Neural cell (in vitro differentiated cells): ENCODE results near the gene TCOF1. TPM values are rescaled to one million over a fixed set of nuclear protein-coding genes. Genes with fewer than 3 reads are reported as not detected.

Experiments
- H2AFZ ChIP-seq: fragments of 200-600, 300-800 bp; sonication (generic), shearing (Covaris generic); 2 replicates; pipeline ENCODE4 v1.6.0; 2014; ENCODE audit warnings: low read depth, mild to moderate bottlenecking, antibody characterized with exemption, low read length, moderate library complexity
- H3F3A ChIP-seq: fragments of 200-600 bp; shearing (Covaris generic); 2 replicates; pipeline ENCODE4 v1.6.1; 2016; ENCODE audit warnings: mild to moderate bottlenecking, moderate library complexity, mixed read lengths, antibody characterized with exemption, low read length; ENCODE audit not compliant: insufficient read depth, poor library complexity, severe bottlenecking
- H3K27ac ChIP-seq: fragments of 200-600, 300-800 bp; sonication (generic), shearing (Covaris generic); 2 replicates; pipeline ENCODE4 v1.5.1; 2014; ENCODE audit warnings: mild to moderate bottlenecking, low read length, moderate library complexity
- H3K27me3 ChIP-seq: fragments of 300-800, 200-600 bp; sonication (generic), shearing (Covaris generic); 2 replicates; pipeline ENCODE4 v1.6.0; 2014; ENCODE audit warnings: mild to moderate bottlenecking, low read depth, low read length, moderate library complexity; ENCODE audit not compliant: insufficient read depth
- H3K36me3 ChIP-seq: fragments of 300-800, 200-600 bp; sonication (generic), shearing (Covaris generic); 2 replicates; pipeline ENCODE4 v1.5.1; 2014; ENCODE audit warnings: mild to moderate bottlenecking, antibody characterized with exemption, low read length, moderate library complexity; ENCODE audit not compliant: insufficient read depth
- H3K4me2 ChIP-seq: fragments of 300-800, 200-600 bp; sonication (generic), shearing (Covaris generic); 2 replicates; pipeline ENCODE4 v1.6.0; 2014; ENCODE audit warnings: mild to moderate bottlenecking, low read length
- H3K4me3 ChIP-seq: fragments of 300-800, 200-600 bp; sonication (generic), shearing (Covaris generic); 2 replicates; pipeline ENCODE4 v1.5.1; 2014; ENCODE audit warnings: mild to moderate bottlenecking, low read length, moderate library complexity
- H3K79me2 ChIP-seq: fragments of 200-600 bp; shearing (Covaris generic); replicated peaks from 2 replicates; pipeline ENCODE4 v1.6.0; 2014; ENCODE audit warnings: mild to moderate bottlenecking, low read length, moderate library complexity; ENCODE audit not compliant: insufficient read depth
- H3K9ac ChIP-seq: fragments of 300-800, 200-600 bp; sonication (generic), shearing (Covaris generic); 2 replicates; pipeline ENCODE4 v1.6.1; 2016; ENCODE audit warnings: mild to moderate bottlenecking, low read length, mixed read lengths
- H3K9me2 ChIP-seq: fragments of 200-600 bp; shearing (Covaris generic); 2 replicates; pipeline ENCODE4 v1.6.1; 2016; ENCODE audit warnings: mild to moderate bottlenecking, low read length, mixed read lengths; ENCODE audit not compliant: insufficient read depth
- H3K9me3 ChIP-seq: fragments of 200-600, 300-800 bp; sonication (generic), shearing (Covaris generic); 2 replicates; pipeline ENCODE4 v1.6.1; 2016; ENCODE audit warnings: mild to moderate bottlenecking, mixed run types, low read length, moderate library complexity, mixed read lengths
- H4K20me1 ChIP-seq: fragments of 200-600 bp; shearing (Covaris generic); 2 replicates; pipeline ENCODE4 v1.6.1; 2016; ENCODE audit warnings: mild to moderate bottlenecking, mixed run types; ENCODE audit not compliant: insufficient read depth
- CTCF ChIP-seq: fragments of 450-650 bp; IDR thresholded peaks from 2 replicates; pipeline ENCODE4 v1.5.1; 2014; ENCODE audit warnings: antibody characterized with exemption, mild to moderate bottlenecking, moderate library complexity; ENCODE audit not compliant: poor library complexity, severe bottlenecking
- EP300 ChIP-seq: fragments of 450-650 bp; conservative IDR thresholded peaks from 2 replicates; pipeline ENCODE4 v1.6.1; 2014; ENCODE audit warnings: antibody characterized with exemption, mild to moderate bottlenecking, moderate library complexity; ENCODE audit not compliant: poor library complexity, severe bottlenecking
- EZH2 ChIP-seq: fragments of 200-600, 300-800 bp; shearing (Covaris generic), sonication (generic); IDR thresholded peaks from 2 replicates; pipeline ENCODE4 v1.6.1; 2014; ENCODE audit warnings: antibody characterized with exemption, low read length, borderline replicate concordance, mild to moderate bottlenecking; ENCODE audit not compliant: insufficient read depth, poor library complexity, severe bottlenecking
- MXI1 ChIP-seq: fragments of 450-650 bp; conservative IDR thresholded peaks from 2 replicates; pipeline ENCODE4 v1.6.1; 2014; ENCODE audit warnings: antibody characterized with exemption, mild to moderate bottlenecking; ENCODE audit not compliant: poor library complexity, severe bottlenecking
- POLR2AphosphoS5 ChIP-seq: IDR thresholded peaks from 2 replicates; pipeline ENCODE4 v1.6.1; 2012
- RAD21 ChIP-seq: fragments of 450-650 bp; conservative IDR thresholded peaks from 2 replicates; pipeline ENCODE4 v1.6.1; 2014; ENCODE audit warnings: antibody characterized with exemption, mild to moderate bottlenecking, moderate library complexity
- REST ChIP-seq: IDR thresholded peaks from 2 replicates; pipeline ENCODE4 v1.6.1; 2012; ENCODE audit warnings: borderline replicate concordance
- SMC3 ChIP-seq: fragments of 450-650 bp; conservative IDR thresholded peaks from 2 replicates; pipeline ENCODE4 v1.6.1; 2014; ENCODE audit warnings: antibody characterized with exemption, mild to moderate bottlenecking, moderate library complexity; ENCODE audit not compliant: poor library complexity
- TAF1 ChIP-seq: IDR thresholded peaks from 2 replicates; pipeline ENCODE4 v1.6.1; 2012; ENCODE audit warnings: low read depth
- polyA plus RNA-seq: library from polyadenylated mRNA; depleted of rRNA; stranded (reverse); fragments of >200 nt; gene quantifications from 2 replicates; pipeline ENCODE4 v1.2.3, GENCODE V29; 2014

Gene TCOF1
- polyA plus RNA-seq, 1 donor from 2014 or later, result 6.5 TPM

- H3K4me2 ChIP-seq, result no peak overlapping the region
Measured at GRCh38 chr5:150410524-150411244, 53.2 kb downstream of the TCOF1 start.

More at GRCh38 chr5:150410524-150411244, 53.2 kb downstream of the TCOF1 start:
- no peak for TF ChIP-seq CTCF
- TF ChIP-seq EP300, result no peak
- no peak for TF ChIP-seq REST
- TF ChIP-seq RAD21, result no peak
- TF ChIP-seq SMC3, result no peak
- TF ChIP-seq MXI1, result no peak
- TF ChIP-seq EZH2, result no peak
- TF ChIP-seq TAF1, result no peak
- TF ChIP-seq POLR2AphosphoS5, result no peak
- no peak overlapping the region for H3K9ac ChIP-seq
- H3F3A ChIP-seq, result no peaks in the 10 kb centered on the region
- H4K20me1 ChIP-seq, result no peaks in the 10 kb centered on the region
- no peaks in the 10 kb centered on the region for H3K9me3 ChIP-seq
- H3K36me3 ChIP-seq, result no peaks in the 10 kb centered on the region
- no peak overlapping the region for H2AFZ ChIP-seq
- H3K4me3 ChIP-seq, result no peak overlapping the region
- H3K27me3 ChIP-seq, result no peaks in the 10 kb centered on the region
- no peaks in the 10 kb centered on the region for H3K9me2 ChIP-seq
- H3K27ac ChIP-seq, result no peak overlapping the region
- H3K79me2 ChIP-seq, result no peaks in the 10 kb centered on the region
